ENCODE data around the gene PP2D1. TPM values are rescaled to one million over a fixed set of nuclear protein-coding genes. Genes with fewer than 3 reads are reported as not detected.
A peak's percentile ranks its signal among the peaks of the same experiment; 100 is the strongest.

PP2D1 gene
- total and polyA plus RNA-seq, 9 of the 15 experiments (the other 6 are each of a cell fraction or from before 2014, with no cell fraction given): 0.07 to 0.10 TPM; not detected in 7

- Histone ChIP-seq H3K27ac (ENCODE audit: extremely low read depth, low read depth, low read length) (peak within 1 kb of the TSS; percentile 89), H3K4me2 (ENCODE audit: insufficient read depth, low read length) (peak within 1 kb of the TSS; percentile 96), H3K9me3 (replicated peaks; ENCODE audit: control insufficient read depth, insufficient read depth, low read depth, low read length) (no peaks in the 10 kb centered on the region), H3K36me3 (ENCODE audit: control insufficient read depth, insufficient read depth, low read length) (no peaks in the 10 kb centered on the region), H4K20me1 (replicated peaks; ENCODE audit: control insufficient read depth, insufficient read depth, low read length) (peaks cover 16% of the 10 kb centered on the region), H3K4me3 (peak within 1 kb of the TSS; percentile 80), H3K27me3 (ENCODE audit: control insufficient read depth in 2 of 2, insufficient read depth in 2 of 2, low read length in 2 of 2) (no peaks in the 10 kb centered on the region), H3K79me2 (ENCODE audit: control insufficient read depth, insufficient read depth, low read length) (peaks cover 38% of the 10 kb centered on the region), H3K9ac (ENCODE audit: insufficient read depth in 1 of 2, low read depth in 2 of 2, low read length in 2 of 2) (peak within 1 kb of the TSS; percentile 79 to 97), H3K9me1 (ENCODE audit: control insufficient read depth, insufficient read depth, low read length) (no peaks in the 10 kb centered on the region), H2AFZ (ENCODE audit: low read depth, low read length) (peak within 1 kb of the TSS; percentile 91), H3K4me1 (replicated peaks in 1 of 2; ENCODE audit: control insufficient read depth in 2 of 2, insufficient read depth in 2 of 2, low read length in 2 of 2) (peaks cover 26 to 30% of the 10 kb centered on the region in 2 experiments; a peak in 4 of 5 replicates)
- intact Hi-C loops (cut with micrococcal nuclease): loop anchor here (1.0 to 10.0 kb wide), 6 partner anchors 48 to 691 kb away; no protein-coding TSS in a partner anchor
- POLR2A ChIA-PET: interaction anchor here (0.7 to 3.0 kb wide), 7 partner anchors 12 to 107 kb away, joined by 3 to 32 read pairs (median 3); no protein-coding TSS in a partner anchor
- CTCF ChIA-PET (ENCODE audit: low intra/inter-chr PET ratio): interaction anchor here (1.2 kb wide), 1 partner anchor 155 kb away, joined by 4 read pairs; no protein-coding TSS in a partner anchor
- peak; percentile 89 to 93 (median 90) for DNase-seq (ENCODE audit: extremely low read depth in 1 of 4, low spot score in 3 of 4)
- WGBS (ENCODE audit: insufficient coverage, low coverage, missing lambda C conversion rate): 2% methylated on average over 40 of the region's 75 CpGs
- in situ Hi-C loops (cut with MboI): loop anchor here (5.0 kb wide), 1 partner anchor 93 kb away; the partner anchor contains the start of gene RAB5A
- FAIRE-seq: no peak
- ATAC-seq: peak; percentile 81
- no TSS peak for BruUV-seq (replicated peaks)
- 0 out of 2 replicates have a peak, but pooled peaks have one; percentile 12 for TF ChIP-seq CBFA2T2 (conservative IDR thresholded peaks at IDR 0.05)
- TF ChIP-seq PPARD (CRISPR knock-in tag; IDR thresholded peaks at IDR 0.05): no peak
- no peak for TF ChIP-seq CEBPZ (IDR thresholded peaks at IDR 0.05; ENCODE audit: borderline replicate concordance, low read depth, low read length)
- TF ChIP-seq ZNF668 (CRISPR knock-in tag; IDR thresholded peaks at IDR 0.05): no peak
- TF ChIP-seq ZNF644 (tag; IDR thresholded peaks at IDR 0.05; ENCODE audit: low read depth): no peak
- no peak for TF ChIP-seq ZBTB11 (CRISPR knock-in tag; IDR thresholded peaks at IDR 0.05)
- TF ChIP-seq HOXB6 (CRISPR knock-in tag; IDR thresholded peaks at IDR 0.05; ENCODE audit: borderline replicate concordance): no peak
- TF ChIP-seq SAP30 (IDR thresholded peaks at IDR 0.05; ENCODE audit: borderline replicate concordance, insufficient read depth, low read depth, low read length, poor library complexity, severe bottlenecking): no peak
- TF ChIP-seq HDAC2 (IDR thresholded peaks at IDR 0.05): peak; percentile 72; the same call in 1 of the 2 replicates
- TF ChIP-seq ZNF121 (CRISPR knock-in tag; conservative IDR thresholded peaks at IDR 0.05): no peak
- no peak for TF ChIP-seq GTF2A2 (tag; IDR thresholded peaks at IDR 0.05)
- TF ChIP-seq ZNF717 (CRISPR knock-in tag; IDR thresholded peaks at IDR 0.05): no peak
- TF ChIP-seq NFIX (CRISPR knock-in tag; IDR thresholded peaks at IDR 0.05; ENCODE audit: low read depth): no peak
- no peak for TF ChIP-seq ELF2 (CRISPR knock-in tag; IDR thresholded peaks at IDR 0.05)
Observed at GRCh38 chr3:20039765-20040547, 27.9 kb upstream of the PP2D1 start, which contains the start of gene KAT2B. Gene KAT2B (plus strand): TSS chr3:20040446. CDS start chr3:20040478, 32 bp downstream.

All from K562 (cell line).